Pulmonary artery endothelial cell (primary cell): ENCODE data around the gene MEI4. TPM values are rescaled to one million over a fixed set of nuclear protein-coding genes. Genes with fewer than 3 reads are reported as not detected.
"Not testable (repeated sequence)": the region's sequence is repeated elsewhere in the genome, so short reads cannot be mapped to it uniquely, and the experiment has no call there.

Source experiments
- DNase-seq: peaks from one replicate; pipeline ENCODE4 v3.0.0-alpha.2; 2011; ENCODE audit warnings: low read depth, low spot score
- total RNA-seq: library from RNA; depleted of rRNA; stranded (reverse); fragments of >200 nt; gene quantifications from 2 replicates; pipeline ENCODE4 v1.2.3, GENCODE V29; 2014

The MEI4 gene
- not detected in 2 replicates for total RNA-seq

DNA sequence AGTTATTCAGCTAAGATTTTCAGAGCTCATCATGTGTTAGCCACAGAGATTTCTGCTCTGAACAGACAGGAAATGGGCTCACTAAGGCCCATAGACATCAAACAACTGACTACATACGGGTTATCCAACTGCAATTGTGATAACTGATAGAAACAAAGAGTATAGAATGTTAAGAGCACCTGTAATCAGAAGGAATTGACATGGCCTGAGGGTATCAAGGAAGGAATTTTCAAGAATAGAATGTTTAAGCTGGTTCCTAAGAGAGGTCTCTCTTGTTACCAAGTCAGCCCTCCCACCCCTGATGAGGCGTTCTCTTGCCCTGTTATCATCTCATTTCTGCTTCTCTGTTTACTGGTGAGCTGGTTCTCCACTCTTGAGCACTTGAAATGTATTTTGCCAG is at the start of gene MEI4:
MEI4 (plus strand) TSS at position 301 of the 400 bp plus-strand sequence. CDS start 37,633 bp downstream, outside the sequence.
- DNase-seq = no peak

GRCh38 chr6:77604476-77604875 is 48.4 kb upstream of the MEI4 start:
- no peak for DNase-seq

- no peak for DNase-seq
Measured at GRCh38 chr6:77607004-77607403, 45.8 kb upstream of the MEI4 start.

- no peak for DNase-seq
Measured at GRCh38 chr6:77609106-77609505, 43.7 kb upstream of the MEI4 start.

DNA sequence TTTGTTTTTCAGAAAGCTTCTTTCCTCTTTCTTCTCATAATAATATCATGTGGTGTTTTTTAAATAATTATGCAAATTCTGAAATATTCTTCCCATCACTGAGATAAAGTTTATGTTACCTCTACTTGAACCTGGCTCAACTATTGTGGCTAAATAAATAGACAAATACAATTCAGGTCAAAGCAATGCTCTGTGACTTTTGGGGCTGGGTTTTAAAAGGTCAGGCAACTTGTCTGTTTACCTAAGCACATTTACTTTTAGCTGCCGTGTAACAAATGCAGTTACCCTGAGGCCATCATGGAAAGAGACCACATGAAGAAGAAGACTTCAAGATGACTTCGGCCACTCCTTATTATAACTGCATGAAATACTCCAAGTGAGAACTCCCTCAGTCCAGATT is 33.7 kb upstream of the MEI4 start:
- no peak for DNase-seq

DNA sequence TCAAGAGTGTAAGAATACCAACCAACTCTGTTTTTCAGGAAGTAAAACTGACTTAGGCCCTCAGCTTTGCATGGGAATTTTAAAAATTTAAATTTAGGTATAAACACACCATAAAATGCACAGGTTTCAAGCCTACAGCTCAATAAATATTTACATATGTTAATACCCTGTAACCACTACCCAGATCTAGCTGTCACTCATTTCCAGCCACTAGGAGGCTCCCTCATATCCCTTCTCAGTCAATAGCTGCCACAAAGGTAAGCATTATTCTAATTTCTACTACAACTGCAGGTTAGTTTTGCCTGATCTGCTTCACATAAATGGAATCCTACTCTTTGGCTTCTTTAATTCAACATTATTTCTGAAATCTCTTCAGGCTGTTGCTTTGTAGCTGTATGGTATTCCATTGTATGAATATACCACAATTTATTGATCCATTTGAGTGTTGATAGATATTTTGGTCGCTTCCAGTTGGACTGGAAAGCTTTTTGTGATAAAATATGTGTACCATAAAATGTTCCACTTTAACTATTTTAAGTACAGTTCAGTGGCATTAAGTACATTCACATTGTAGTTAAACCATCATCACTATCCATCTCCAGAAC is 32.5 kb upstream of the MEI4 start:
- DNase-seq = no peak

GRCh38 chr6:77624515-77624914 is 28.3 kb upstream of the MEI4 start:
- DNase-seq = no peak

- no peak for DNase-seq
Measured at GRCh38 chr6:77626426-77626825, 26.4 kb upstream of the MEI4 start.

DNA sequence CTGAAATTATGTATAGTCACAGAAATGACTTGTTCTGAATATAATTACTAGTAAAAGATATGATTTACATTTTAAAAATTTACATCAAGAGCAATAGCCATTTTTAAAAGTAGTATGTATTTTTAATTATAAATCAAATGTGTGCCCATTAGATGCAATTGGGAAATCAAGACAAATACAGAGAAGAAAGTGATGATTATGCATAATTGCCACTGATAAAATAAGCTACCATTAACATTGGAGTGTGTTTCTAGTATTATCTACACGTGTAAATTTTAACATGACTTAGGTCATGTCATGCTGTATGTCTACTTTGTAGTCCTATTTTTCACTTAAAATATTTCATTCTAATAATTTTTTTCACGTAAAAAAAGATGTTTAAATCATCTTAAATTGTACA is 22.8 kb upstream of the MEI4 start:
- DNase-seq = no peak

DNA sequence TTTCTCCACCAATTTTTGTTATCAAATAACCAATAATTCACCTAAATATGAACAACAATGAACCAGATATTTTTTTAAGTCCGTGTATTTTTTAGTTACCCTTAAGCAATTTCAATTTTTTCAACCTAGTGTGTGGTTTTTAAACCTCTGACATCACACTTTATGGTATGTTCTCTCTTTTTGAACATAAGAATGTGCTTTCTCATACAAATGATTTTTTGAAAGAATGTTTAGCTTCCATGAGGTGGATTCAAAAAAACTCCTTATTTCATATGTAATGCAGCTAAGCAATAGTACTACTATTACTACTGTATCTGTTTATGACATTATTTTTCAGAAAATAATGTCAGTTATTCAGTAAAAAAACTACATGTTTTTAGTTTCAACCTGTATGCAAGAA is 19.4 kb upstream of the MEI4 start:
- DNase-seq = no peak

- no peak for DNase-seq
Measured at GRCh38 chr6:77633993-77634715, 18.7 kb upstream of the MEI4 start.

DNA sequence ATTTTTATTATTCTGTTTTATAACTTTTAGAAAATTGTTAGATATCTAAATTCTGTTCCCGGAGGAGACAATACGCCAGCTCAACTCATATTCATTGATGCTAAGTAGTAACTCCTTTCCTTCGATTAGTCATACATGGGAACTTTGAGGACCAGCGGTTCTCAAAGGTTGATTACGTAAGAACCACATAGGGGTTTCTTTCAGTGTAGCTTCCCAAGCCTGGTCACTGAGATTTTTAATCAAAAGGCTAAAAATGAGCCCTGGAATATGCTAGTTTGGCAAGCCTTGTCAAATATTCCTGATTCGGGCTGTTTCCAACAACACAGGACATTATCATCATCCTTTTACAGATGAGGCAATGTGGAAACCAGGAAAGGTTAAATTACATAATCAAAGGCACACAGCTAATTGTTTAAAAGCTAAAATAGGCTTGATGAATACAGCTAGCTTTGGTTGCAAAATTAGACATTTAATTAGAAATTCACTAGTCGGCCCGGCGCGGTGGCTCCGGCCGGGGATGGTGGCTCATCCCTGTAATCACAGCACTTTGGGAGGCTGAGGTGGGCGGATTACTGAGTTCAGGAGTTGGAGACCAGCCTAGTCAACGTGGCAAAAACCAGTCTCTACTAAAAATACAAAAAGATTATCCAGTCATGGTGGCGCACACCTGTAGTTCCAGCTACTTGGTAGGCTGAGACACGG is 14.6 kb upstream of the MEI4 start:
- no peak for DNase-seq

- no peak for DNase-seq
Measured at GRCh38 chr6:77644102-77644705, 8.6 kb upstream of the MEI4 start.

DNA sequence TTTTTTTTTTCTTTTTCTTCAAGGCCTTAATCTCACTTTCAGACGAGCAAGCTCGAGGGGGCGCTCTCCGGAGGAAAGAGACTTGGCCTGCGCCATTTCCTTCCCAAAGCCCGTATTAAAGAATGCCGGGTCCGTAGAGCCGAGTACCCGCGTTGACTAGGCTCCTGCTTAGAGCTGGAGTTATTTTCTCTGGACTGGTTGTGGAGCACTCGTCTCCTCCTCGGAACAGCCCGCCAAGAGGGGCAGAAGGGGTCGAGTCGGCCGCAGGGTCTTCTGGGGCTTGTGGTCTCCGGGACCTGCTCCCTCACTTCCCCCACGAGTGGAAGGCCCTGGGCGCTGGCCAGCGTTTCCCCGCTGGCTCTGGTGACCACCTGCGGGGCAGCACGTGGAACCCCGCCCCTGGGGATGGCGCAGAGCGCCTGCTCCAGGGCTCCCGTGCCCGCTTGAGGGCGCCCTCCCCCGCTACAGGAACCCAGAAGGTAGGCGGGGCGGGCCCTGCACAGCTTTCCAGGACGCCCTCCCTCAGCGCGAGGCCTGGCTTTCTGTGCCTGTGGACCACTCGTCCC is 2.7 kb upstream of the MEI4 start:
- DNase-seq = no peak

DNA sequence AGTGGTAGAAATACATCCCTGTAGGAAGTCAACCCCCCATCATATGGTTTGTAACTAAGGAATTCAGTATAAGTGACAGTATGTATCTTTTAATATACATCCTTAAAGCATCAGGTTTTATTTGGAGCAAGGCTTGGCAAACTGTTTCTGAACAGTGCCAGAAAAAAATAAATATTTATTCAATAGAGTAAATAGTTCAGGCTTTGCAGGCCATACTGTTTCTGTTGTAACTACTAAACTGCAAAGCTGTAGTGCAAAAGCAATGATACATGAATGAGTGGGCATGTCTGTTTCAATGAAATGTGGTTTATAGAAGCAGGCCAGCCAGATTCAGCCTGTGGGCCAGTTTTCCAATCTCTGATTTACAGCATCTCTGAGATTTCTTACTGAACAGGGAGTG is 977 bp downstream of the MEI4 start:
- DNase-seq = no peak

- not testable (repeated sequence) for DNase-seq
Measured at GRCh38 chr6:77655035-77655434, 2.2 kb downstream of the MEI4 start.

DNA sequence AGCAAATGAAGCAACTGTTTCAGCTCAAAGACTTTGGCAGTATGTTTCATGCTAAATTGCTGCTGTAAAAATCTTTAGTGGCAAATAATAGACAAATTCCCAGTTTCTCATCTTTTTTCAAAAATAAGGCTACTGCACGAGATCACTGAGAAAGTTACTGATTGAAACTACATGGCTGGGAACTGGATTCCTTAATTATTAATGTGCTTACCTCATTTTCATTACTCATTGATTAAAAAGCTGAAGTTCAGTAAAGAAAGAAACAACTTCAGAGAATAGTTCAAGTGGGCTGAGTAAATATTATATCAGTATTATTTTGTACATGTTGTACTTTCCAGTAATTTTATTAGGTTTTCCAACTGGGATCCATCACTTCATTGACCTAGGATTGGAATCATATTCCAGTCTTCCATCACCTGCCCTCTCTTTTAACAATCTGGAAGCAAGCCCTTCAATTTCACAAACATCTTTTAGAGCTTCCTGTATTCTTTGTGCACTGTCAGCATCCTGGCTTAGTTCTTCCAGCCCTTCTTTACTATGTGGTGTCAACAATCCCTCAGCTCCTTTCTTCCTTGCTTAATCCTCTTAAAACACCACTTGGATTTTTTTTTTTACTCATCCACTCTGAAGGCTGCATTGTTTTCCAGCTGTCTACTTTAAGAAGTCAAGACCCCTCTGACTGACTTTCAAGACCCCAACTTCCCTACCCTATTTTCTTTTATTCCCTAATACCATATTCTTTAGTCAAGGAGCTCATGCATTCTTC is 4.3 kb downstream of the MEI4 start:
- DNase-seq = no peak

DNA sequence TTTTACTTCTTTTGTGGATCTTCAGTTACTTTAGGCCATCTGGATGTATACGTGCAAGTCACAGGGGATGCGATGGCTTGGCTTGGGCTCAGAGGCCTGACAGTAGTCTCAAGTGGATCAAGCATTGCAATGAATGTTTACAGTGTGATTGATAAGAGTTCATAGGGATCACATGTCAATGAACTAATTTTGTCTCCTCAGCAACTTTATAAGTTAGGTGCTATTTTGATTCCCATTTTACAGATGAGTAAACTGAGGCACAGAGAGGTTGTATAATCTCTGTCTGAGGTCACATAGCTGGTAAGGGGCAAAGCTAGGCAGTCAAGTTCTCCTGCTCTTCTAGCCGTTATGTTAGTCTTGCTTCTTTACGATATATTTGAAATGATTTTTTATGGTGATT is 13.5 kb downstream of the MEI4 start:
- no peak for DNase-seq

DNA sequence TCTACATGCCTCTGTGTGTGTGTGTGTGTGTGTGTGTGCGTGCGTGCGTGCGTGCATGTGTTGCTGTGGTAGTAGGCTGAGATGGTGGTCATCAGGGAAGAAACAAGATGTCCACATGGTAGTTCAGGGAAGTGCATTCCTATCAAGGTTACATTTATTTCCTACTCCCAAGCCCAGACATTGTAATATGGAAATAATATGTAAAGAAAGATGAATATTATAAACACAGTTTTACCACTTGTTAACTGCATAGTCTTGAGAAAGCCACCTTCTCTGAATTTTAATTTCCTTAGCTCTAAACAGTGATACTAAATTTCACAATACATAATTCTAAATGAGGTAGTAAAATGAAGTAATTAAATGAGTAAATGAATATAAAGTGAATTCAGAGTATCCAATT is 14.0 kb downstream of the MEI4 start:
- DNase-seq = no peak

DNA sequence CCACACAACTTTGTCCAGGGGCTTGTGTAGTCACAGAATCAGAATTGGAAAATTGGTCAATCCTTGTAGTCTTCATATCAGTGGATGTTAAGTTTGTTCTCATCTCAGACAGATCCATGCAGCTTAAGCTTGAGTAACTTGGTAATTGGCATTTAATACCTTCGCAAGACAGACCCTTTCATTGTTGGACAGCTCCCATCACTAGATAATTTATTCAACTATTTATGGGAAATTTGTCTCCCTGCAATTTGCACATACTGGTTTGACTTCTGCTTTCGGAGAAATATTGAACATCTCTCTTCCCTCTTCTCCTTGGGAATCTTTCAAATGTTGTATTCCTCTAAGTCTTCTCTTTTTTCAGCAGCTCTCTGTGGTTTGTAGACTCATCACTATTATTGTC is 17.1 kb downstream of the MEI4 start:
- DNase-seq = no peak

DNA sequence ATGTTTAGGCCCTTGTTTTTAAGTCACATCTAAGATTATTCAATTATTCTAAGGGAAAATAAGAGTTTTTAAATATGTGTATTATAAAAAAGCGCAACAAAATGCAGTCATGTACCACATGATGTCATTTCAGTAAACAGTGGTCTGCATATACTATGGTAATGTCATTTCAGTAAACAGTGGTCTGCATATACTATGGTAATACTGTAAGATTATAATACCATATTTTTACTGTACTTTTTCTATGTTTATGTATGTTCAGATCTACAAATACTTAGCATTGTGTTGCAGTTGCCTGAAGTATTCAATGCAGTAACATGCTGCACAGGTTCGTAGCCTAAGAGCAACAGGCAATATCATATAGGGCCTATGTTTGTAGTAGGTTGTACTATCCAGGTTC is 21.4 kb downstream of the MEI4 start:
- no peak for DNase-seq
